MG63 (cell line): ENCODE data around the gene MRGPRD. TPM values are rescaled to one million over a fixed set of nuclear protein-coding genes. Genes with fewer than 3 reads are reported as not detected.

Experiments
- DNase-seq: peaks from one replicate; pipeline ENCODE4 v3.0.0-alpha.2; 2020
- H3K27me3 ChIP-seq: fragments of 250-450 bp; sonication (Bioruptor Pico); 2 replicates; pipeline ENCODE4 v1.5.1; 2020; ENCODE audit warnings: mild to moderate bottlenecking, moderate library complexity
- H3K36me3 ChIP-seq: fragments of 250-450 bp; sonication (Bioruptor Pico); 2 replicates; pipeline ENCODE4 v1.5.1; 2020; ENCODE audit warnings: mild to moderate bottlenecking, moderate library complexity
- H3K4me3 ChIP-seq: fragments of 250-450 bp; sonication (Bioruptor Pico); 2 replicates; pipeline ENCODE4 v1.5.1; 2020; ENCODE audit warnings: mild to moderate bottlenecking, moderate library complexity
- H3K9me3 ChIP-seq: fragments of 250-450 bp; sonication (Bioruptor Pico); 2 replicates; pipeline ENCODE4 v1.5.1; 2020; ENCODE audit warnings: mild to moderate bottlenecking, moderate library complexity
- total RNA-seq: library from RNA; depleted of rRNA; stranded (reverse); fragments of >200 nt; shearing (Covaris generic); gene quantifications from 2 replicates; pipeline ENCODE4 v1.2.3, GENCODE V29; 2014; ENCODE audit warnings: low replicate concordance

MRGPRD gene
- total RNA-seq, 1 experiment from 2014 or later = not detected

DNA sequence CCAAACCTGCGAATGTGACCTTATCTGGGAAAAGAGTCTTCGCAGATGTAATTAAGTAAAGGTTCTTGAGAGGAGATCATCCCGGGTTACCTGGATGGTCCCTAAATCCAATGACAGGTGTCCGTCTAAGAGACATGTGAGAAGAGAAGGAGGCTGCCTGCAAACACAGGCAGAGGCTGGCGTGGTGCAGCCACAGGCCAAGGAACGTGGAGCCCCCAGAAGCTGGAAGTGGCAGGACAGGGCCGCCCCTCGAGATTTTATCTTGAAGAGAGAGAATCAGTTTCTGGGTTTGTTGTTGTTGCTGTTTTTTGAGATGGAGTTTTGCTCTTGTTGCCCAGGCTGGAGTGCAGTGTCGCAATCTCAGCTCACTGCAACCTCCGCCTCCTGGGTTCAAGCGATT lies 33.6 kb downstream of the MRGPRD start:
- Histone ChIP-seq H3K9me3 (no peaks in the 10 kb centered on the region), H3K36me3 (no peaks in the 10 kb centered on the region), H3K4me3 (no peak overlapping the region), H3K27me3 (no peaks in the 10 kb centered on the region)
- no peak for DNase-seq

DNA sequence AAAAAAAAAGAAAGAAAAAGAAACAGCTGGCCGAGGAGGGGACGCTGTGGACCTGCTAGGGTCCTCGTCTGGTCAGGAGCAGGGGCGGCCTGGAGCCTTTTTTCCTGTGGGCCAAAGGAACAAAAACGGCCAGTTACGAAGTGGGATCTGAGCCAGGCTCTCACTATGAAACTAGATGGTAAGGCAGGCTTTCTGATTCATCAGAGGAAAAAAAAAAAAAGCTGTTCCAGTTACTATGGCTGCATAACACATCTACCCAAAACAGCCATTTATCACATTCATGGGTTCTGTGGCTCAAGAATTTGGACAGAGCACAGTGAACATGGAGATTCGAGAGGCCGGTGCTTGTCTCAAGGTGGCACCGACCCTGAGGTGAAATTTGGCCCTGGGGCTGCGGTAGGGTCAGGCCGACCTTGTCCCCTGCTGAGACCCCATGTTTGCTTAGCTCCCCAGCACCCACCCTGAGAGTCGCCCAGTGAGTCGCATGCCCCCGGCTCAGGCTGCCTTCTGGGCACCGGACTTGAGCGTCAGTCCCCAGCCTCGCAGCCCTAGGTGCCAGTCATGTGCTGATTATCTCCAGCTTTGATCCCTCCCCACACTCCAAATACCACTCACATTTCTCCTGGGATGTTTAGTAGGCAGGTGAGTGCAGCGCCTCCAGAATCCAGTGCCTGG lies 34.2 kb downstream of the MRGPRD start:
- H3K27me3 ChIP-seq = no peaks in the 10 kb centered on the region
- no peak overlapping the region for H3K4me3 ChIP-seq
- no peaks in the 10 kb centered on the region for H3K36me3 ChIP-seq
- no peaks in the 10 kb centered on the region for H3K9me3 ChIP-seq
- peak; percentile 64 for DNase-seq

DNA sequence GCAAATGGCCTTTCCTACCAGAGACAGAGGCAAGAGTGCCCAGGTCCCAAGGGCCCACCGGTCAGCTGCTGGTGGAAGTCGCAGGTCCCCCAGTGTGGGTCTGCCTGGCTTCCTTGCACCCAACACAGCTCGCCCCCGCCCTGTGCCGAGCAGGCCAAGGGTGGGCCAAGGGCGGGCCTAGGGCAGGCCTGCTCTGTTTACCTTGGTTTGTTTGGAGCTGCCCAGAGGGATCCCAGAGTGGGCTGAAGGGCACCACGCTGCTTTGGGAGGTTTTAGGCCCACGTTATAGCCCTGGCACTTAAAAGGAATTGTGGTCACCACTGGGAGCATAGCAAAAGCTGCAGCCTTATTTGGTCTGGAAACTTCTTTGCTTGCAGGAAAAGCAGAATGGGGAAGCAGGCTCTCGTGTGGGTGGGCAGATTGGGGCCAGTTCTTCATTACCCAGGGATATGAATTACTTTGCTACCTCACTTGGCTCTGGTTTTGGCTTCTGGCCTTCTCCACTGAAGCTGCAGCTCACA lies 38.0 kb downstream of the MRGPRD start:
- no peaks in the 10 kb centered on the region for H3K27me3 ChIP-seq
- H3K9me3 ChIP-seq = no peaks in the 10 kb centered on the region
- no peak overlapping the region for H3K4me3 ChIP-seq
- DNase-seq = no peak
- H3K36me3 ChIP-seq = no peaks in the 10 kb centered on the region

DNA sequence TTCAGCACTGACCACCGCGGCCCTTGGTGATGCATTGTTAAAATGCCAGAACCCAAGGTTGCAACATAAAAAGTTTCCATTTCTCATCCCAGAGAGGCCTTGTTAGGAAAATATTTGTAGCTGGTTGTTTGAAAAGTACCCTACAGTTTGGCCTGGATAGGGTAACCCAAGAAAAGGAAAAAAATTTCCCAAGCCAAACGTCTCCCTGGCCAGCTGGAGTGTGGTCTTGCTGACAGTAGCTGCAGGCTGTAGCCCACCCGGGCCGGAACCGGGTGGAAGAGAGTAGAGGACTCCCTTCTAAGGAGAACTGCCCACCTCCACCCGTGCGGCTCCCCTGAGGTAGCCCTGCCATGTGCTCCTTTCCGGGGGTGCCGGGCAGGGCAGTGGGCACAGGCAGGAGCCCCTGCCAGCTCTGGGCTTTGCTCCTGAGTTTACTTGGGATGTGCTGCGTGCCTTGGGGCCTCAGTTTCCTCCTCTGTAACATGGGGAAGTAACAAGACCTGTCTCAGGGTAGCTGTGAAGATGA lies 38.6 kb downstream of the MRGPRD start:
- no peaks in the 10 kb centered on the region for H3K9me3 ChIP-seq
- no peak overlapping the region for H3K4me3 ChIP-seq
- no peak for DNase-seq
- peaks cover 3% of the 10 kb centered on the region; the same call in 1 of the 2 replicates for H3K36me3 ChIP-seq
- H3K27me3 ChIP-seq = no peaks in the 10 kb centered on the region

DNA sequence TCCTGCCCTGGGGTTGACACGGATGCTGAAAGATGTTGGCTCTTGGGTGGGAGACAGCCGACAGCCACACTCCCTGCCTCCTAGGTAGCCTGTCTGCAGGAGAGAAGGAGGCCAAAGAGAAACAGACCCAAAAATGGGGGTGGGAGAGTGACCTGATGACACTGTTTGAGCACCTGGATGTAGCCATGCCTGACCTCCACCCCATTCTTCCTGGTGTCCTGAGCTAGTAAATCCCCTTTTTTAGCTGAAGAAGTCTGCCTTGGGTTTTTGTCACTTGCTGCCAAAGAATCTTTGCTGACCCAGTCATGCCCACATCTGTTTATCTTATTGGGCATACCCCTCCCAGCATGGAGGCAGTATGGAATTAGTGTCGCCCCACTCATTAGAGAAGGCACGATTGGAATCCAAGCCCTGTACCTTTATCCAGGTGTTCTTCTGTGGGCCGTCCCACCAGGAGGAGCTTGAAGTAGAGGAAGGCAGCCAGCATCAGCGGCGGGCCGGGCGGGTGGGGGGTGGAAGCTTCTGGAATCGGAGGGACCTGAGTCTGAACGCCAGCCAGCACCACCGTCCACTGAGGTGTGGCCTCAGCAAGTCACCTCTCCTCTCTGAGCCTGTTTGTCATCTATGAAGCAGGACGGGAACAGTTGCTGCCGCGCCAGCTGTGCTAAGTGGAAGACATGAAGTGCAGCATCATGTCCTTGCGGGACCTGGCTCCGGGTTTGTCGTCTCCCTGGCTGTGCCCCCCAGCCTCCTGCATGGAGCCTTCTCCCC lies 39.3 kb downstream of the MRGPRD start:
- H3K27me3 ChIP-seq = no peaks in the 10 kb centered on the region
- H3K4me3 ChIP-seq = no peak overlapping the region
- no peaks in the 10 kb centered on the region for H3K9me3 ChIP-seq
- peaks cover 10% of the 10 kb centered on the region; the same call in 1 of the 2 replicates for H3K36me3 ChIP-seq
- DNase-seq = no peak

DNA sequence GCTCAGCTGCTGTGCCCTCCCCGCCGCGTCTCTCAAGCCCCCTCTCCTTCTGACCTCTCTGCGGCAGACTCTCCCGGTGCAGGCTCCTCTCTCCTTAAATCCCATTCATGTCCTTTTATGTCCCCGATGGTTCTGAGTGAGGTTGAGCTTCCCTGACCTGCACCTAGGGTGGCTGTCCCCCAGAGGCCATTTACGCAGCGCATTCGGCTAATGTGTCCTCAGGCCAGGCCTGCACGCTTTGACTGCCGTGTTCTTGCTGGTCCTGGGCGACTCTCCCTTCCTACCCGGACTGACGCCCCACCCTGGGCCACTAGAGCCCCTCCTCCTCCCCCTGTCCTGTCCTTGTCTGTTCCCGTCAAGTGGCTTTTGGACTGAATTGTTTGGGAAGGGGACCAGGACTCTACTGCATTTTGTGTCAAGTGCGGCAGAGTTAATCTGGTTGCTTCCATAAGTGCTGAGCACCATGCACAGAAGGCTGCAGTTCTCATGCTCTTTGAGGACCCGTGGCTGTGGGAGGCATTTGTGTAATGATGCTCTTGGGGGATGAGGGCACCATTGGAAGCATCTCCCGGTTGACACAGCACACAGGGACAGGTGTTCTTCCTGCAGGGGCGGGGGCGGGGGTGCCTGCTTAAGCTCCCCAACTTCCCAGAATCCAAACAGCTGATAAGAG lies 40.0 kb downstream of the MRGPRD start:
- Histone ChIP-seq H3K9me3 (no peaks in the 10 kb centered on the region), H3K27me3 (no peaks in the 10 kb centered on the region), H3K36me3 (peaks cover 13% of the 10 kb centered on the region), H3K4me3 (no peak overlapping the region)
- DNase-seq = no peak

DNA sequence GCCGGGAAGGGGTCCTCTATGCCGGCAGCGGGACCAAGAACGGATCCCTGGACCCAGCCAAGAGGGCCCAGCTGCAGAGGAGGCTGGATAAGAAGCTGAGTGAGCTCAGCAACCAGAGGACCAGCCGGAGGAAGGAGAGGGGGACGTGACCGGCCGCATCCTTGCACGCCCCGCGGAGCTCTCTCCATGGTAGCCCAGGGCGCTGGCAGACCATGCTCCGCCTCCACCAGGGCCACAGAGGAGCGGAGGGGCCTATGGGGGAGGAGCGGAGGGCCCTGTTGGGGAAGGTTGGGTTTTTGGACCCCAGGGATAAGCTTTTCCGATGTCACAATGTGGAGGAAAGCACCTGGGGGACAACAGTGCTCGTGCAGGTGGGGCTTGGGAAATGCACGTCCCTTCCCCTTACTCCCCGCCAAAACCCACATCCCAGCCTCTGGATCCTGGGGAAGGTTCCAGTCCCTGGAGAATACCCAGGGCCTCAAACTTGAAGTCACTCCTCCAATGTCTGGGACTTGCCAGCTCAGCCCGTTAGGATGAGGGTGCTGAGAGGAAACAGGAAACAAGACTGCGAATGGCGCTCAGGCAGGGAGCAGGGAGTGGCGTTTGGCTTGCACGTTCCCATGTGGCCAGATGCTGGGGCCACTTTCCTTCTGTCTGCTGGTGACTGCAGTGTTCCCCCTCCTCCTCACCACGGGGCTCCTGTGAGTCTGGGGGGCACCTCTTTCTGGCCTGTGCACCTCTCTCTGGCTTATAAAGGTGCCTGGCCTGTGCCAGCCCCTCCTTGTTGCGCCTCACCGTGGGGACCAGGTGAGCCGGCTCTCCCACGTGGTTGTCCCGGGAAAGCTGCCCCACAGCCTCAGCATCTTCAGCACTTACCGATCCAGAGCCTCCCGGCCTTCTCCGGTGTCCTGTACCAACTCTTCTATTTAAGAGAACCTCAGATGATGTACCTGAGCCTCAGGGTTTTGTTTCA lies 40.9 kb downstream of the MRGPRD start:
- Histone ChIP-seq H3K36me3 (peaks cover 13% of the 10 kb centered on the region), H3K9me3 (no peaks in the 10 kb centered on the region), H3K27me3 (no peaks in the 10 kb centered on the region), H3K4me3 (no peak overlapping the region)
- no peak for DNase-seq

DNA sequence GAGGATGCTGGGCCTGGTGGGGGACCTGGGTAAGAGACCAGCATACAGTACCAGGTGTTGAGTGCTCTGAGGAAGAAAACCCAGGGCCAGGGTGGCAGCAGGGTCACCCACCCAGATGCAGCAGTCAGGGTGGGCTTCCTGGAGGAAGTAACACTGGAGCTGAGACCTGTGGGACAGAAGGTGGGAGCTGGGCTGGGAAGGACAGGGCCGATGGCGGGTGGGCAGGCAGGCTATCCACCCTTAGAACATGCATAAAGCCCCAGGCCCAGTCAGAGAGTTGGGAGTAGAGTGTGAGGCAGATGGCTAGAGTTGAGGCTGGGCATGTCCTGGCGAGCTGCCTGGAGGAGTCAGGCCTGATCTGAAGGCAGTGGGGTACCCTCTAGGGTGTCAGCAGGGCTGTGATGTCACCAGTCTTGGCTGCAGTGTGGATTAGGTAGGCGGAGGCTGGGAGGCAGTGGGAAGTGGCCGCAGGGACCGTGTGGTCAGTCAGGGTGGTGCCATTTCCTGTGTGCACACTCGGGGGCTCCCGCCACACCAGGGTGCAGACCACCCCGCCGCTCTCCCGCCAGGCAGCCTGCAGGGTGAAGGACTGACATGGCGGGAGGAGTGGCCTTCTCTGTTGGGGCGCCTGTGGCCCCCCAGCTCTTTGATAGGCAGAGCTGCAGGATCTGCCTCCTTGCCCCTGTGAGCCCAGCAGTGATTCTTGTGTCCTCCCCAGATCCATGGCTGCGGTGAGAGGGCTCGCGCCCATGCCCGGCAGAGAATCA lies 41.8 kb downstream of the MRGPRD start:
- Histone ChIP-seq H3K9me3 (no peaks in the 10 kb centered on the region), H3K27me3 (no peaks in the 10 kb centered on the region), H3K36me3 (peaks cover 13% of the 10 kb centered on the region), H3K4me3 (no peak overlapping the region)
- no peak for DNase-seq

DNA sequence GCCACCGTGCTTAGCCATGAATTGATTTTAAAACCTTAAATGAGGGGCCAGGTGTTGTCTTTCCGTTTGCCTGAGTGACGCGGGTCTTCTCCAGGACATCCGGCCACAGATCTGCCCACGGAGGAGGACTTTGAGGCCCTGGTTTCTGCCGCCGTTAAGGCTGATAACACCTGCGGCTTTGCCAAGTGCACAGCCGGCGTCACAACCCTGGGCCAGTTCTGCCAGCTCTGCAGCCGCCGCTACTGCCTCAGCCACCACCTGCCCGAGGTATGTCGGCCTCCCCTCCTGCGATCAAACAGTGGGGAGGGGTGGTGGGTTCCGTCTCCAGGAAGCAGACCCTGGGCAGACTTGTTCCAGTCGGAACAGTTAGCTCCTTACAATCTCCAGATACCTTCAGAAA lies 42.7 kb downstream of the MRGPRD start:
- Histone ChIP-seq H3K27me3 (no peaks in the 10 kb centered on the region), H3K36me3 (peaks cover 13% of the 10 kb centered on the region), H3K9me3 (no peaks in the 10 kb centered on the region), H3K4me3 (no peak overlapping the region)
- no peak for DNase-seq

DNA sequence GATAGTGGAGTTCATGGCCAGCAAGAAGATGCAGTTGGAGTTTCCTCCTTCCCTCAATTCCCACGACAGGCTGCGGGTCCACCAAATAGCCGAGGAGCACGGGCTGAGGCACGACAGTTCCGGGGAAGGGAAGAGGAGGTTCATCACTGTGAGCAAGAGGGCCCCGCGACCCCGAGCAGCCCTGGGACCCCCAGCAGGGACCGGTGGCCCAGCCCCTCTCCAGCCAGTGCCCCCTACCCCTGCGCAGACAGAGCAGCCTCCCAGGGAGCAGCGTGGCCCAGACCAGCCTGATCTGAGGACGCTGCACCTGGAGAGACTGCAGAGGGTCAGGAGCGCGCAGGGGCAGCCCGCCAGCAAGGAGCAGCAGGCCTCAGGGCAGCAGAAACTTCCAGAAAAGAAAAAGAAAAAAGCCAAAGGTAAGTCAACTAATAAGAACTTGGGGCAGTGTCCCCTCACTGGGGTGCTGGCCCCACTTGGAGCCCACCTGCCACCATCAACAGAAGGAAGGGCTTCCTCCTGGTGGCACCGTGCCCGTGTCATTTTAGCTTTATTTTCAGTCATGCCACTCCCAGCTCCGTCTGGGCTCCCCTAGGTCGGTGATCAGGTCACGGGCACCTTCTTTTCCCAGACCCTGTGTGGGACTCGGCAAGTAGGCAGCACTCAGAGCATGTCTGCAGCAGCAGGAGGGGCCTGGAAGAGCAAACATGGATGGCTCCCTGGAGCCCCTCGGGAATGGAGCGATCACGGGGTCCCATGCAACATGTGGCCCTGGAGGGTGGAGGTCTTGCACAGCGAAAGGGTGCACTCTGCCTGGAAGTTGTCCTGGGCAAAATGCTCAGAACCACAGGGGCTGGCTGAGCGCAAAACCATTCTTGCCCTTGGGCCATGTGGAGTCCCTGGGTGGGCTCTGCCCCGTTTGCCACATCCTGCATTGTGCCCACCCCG lies 43.8 kb downstream of the MRGPRD start:
- DNase-seq = no peak
- Histone ChIP-seq H3K9me3 (no peaks in the 10 kb centered on the region), H3K36me3 (peaks cover 13% of the 10 kb centered on the region), H3K4me3 (no peak overlapping the region), H3K27me3 (no peaks in the 10 kb centered on the region)

DNA sequence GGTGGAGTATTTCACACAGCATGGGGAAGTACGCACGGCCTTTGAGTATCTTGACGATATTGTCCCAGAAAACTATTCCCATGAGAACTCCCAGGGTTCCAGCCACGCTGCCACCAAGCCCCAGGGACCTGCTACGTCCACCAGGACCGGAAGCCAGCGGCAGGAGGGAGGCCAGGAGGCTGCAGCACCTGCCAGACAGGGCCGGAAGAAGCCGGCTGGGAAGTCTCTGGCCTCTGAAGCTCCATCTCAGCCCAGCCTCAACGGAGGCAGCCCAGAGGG lies 44.5 kb downstream of the MRGPRD start:
- no peak overlapping the region for H3K4me3 ChIP-seq
- no peak for DNase-seq
- H3K36me3 ChIP-seq = peaks cover 13% of the 10 kb centered on the region
- H3K27me3 ChIP-seq = no peaks in the 10 kb centered on the region
- H3K9me3 ChIP-seq = no peaks in the 10 kb centered on the region

DNA sequence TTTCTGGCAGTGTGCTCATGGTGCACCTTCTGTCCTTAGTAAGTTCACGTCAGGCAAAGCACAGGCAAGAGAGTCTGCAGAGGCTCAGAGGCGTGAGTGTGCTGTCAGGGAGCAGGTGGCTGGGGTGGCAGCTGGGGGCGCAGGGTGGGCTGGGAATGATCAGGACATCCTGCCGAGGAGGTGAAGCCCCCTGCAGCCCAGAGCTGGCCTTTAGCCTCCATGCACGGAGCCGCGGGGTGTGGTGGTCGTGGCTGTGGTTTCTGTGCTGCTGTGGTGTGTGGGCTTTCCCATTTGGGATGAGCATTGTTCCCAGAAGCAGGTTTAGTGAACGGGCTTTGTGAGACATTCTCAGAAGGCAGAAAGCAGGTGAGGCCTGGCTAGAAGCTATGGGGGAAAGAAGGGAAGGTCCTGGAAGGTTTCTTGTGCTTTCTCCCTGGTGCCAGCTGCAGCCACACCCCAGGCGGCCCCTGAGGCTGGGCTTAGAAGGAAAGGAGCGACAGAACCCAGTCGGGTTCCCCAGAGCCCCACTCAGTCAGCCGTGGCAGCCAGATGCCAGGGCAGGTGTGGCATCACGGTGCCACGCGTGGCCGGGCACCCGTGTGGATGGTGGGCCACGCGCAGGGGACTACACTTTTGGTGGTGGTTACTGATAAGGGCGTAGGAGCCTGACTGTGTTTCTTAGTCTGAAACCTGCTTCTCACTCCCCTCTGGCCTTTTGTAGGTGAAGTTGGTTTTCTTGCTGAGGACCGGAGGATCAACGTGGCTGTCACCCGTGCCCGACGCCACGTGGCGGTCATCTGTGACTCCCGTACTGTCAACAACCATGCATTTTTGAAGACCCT lies 45.0 kb downstream of the MRGPRD start:
- no peak for DNase-seq
- H3K4me3 ChIP-seq = no peak overlapping the region
- H3K36me3 ChIP-seq = peaks cover 13% of the 10 kb centered on the region
- H3K27me3 ChIP-seq = no peaks in the 10 kb centered on the region
- H3K9me3 ChIP-seq = no peaks in the 10 kb centered on the region

DNA sequence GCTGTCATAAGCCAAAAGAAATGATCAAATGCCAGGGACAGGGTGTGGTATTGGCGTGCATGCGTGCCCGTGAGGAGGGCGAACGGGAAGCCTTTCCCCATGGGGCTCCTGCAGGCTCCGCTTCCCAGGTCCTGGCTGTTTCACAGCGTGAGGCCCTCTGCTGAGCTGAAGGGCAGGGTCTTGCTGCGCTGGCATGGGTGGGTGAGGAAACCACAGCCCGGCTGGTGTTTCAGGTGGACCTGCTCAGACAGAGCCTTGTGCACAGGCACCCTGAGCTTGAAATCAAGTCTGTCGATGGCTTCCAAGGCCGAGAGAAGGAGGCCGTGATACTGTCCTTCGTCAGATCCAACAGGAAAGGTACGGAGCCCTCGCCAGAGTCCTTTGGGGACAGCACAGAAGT lies 45.7 kb downstream of the MRGPRD start:
- Histone ChIP-seq H3K27me3 (no peaks in the 10 kb centered on the region), H3K36me3 (peaks cover 16% of the 10 kb centered on the region), H3K9me3 (no peaks in the 10 kb centered on the region), H3K4me3 (no peak overlapping the region)
- no peak for DNase-seq

DNA sequence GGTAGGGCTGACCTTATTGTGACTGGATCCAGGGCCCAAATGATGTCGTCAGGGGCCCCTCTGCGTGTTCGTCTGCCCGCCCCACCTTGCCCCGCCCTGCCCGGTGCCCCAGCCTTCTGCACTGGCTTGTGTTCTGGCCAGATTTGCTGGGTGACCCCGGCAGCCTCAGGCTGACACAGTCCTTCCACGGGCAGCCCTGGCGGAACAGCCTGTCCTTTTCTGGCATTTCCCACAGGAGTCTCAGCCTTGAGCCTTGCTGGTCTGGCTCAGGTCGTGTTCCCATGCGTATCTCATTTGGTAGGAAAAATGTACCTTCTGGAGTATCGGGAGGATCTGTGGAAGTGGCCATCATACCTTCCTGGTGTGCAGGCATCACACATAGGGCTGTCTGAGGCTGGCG lies 46.1 kb downstream of the MRGPRD start:
- H3K36me3 ChIP-seq = peaks cover 18% of the 10 kb centered on the region

More for the DNA sequence above, 46.1 kb downstream of the MRGPRD start:
- Histone ChIP-seq H3K27me3 (no peaks in the 10 kb centered on the region), H3K4me3 (no peak overlapping the region), H3K9me3 (no peaks in the 10 kb centered on the region)
- DNase-seq = no peak
